Parathyroid adenoma (tissue), 2 donors: ENCODE data around the gene USHBP1.

Experiments
- H2AFZ ChIP-seq: fragments of 300-600 bp; sonication (generic); one replicate; pipeline ENCODE4 v1.7.0; 2017; ENCODE audit warnings: antibody characterized with exemption, mild to moderate bottlenecking
- H3K27ac ChIP-seq: fragments of 300-600 bp; sonication (generic); one replicate; pipeline ENCODE4 v1.7.0; 2017
- H3K27me3 ChIP-seq: fragments of 300-600 bp; sonication (generic); one replicate; pipeline ENCODE4 v1.7.0; 2017; ENCODE audit warnings: low read length; ENCODE audit not compliant: control insufficient read depth, insufficient read depth
- H3K36me3 ChIP-seq: fragments of 300-600 bp; sonication (generic); one replicate; pipeline ENCODE4 v1.7.0; 2017; ENCODE audit warnings: low read length; ENCODE audit not compliant: control insufficient read depth, insufficient read depth
- H3K4me1 ChIP-seq: fragments of 300-600 bp; sonication (generic); one replicate; pipeline ENCODE4 v1.7.0; 2017; ENCODE audit warnings: control low read depth
- H3K4me2 ChIP-seq: fragments of 300-600 bp; sonication (generic); one replicate; pipeline ENCODE4 v1.7.0; 2017; ENCODE audit warnings: low read length
- H3K4me3 ChIP-seq: fragments of 300-600 bp; sonication (generic); one replicate; pipeline ENCODE4 v1.7.0; 2017; ENCODE audit warnings: low read depth, low read length
- H3K79me2 ChIP-seq: fragments of 300-600 bp; sonication (generic); one replicate; pipeline ENCODE4 v1.7.0; 2017; ENCODE audit warnings: control low read depth
- H3K9ac ChIP-seq: fragments of 300-600 bp; sonication (generic); one replicate; pipeline ENCODE4 v1.7.0; 2017; ENCODE audit warnings: mild to moderate bottlenecking
- H3K9me3 ChIP-seq: fragments of 300-600 bp; sonication (generic); one replicate; pipeline ENCODE4 v1.7.0; 2017; ENCODE audit warnings: low read length; ENCODE audit not compliant: control insufficient read depth
- TF ChIP-seq, protein P1 (sequence below): fragments of 300-600 bp; sonication (generic); IDR thresholded peaks from one replicate; pipeline ENCODE4 v1.7.0; 2017; ENCODE audit warnings: antibody characterized with exemption, mild to moderate bottlenecking
- donor health status: primary hyperparathyroidism.

Gene USHBP1

DNA sequence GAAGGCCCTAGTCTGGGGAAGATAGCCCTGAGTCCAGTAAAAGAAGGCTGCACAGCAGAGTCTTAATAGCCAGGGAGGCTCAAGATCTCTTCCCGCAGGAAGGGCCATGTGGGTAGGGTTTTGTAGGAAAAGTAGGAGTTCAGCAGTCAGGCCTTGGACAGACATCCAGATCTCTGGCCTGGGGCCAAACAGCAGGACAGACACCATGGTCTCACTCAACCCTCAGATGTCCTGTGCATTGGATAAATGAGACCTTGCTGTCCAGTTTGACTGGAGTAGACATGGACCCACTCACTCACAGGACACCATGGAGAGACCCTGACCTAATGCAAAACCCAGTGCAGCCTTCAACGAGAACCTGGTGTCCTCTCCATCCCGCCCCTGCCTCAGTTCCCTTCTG is 34.7 kb downstream of the USHBP1 start:
- no peak overlapping the region for H3K4me3 ChIP-seq
- H3K4me1 ChIP-seq = peaks cover 12% of the 10 kb centered on the region
- H3K27me3 ChIP-seq = no peaks in the 10 kb centered on the region
- H3K27ac ChIP-seq = no peak overlapping the region
- no peaks in the 10 kb centered on the region for H3K9me3 ChIP-seq
- H3K79me2 ChIP-seq = peaks cover 8% of the 10 kb centered on the region
- H3K36me3 ChIP-seq = no peaks in the 10 kb centered on the region
- TF ChIP-seq, protein P1, sequence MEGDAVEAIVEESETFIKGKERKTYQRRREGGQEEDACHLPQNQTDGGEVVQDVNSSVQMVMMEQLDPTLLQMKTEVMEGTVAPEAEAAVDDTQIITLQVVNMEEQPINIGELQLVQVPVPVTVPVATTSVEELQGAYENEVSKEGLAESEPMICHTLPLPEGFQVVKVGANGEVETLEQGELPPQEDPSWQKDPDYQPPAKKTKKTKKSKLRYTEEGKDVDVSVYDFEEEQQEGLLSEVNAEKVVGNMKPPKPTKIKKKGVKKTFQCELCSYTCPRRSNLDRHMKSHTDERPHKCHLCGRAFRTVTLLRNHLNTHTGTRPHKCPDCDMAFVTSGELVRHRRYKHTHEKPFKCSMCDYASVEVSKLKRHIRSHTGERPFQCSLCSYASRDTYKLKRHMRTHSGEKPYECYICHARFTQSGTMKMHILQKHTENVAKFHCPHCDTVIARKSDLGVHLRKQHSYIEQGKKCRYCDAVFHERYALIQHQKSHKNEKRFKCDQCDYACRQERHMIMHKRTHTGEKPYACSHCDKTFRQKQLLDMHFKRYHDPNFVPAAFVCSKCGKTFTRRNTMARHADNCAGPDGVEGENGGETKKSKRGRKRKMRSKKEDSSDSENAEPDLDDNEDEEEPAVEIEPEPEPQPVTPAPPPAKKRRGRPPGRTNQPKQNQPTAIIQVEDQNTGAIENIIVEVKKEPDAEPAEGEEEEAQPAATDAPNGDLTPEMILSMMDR = no peak
- H3K4me2 ChIP-seq = no peak overlapping the region
- H2AFZ ChIP-seq = no peak overlapping the region
- no peak overlapping the region for H3K9ac ChIP-seq

DNA sequence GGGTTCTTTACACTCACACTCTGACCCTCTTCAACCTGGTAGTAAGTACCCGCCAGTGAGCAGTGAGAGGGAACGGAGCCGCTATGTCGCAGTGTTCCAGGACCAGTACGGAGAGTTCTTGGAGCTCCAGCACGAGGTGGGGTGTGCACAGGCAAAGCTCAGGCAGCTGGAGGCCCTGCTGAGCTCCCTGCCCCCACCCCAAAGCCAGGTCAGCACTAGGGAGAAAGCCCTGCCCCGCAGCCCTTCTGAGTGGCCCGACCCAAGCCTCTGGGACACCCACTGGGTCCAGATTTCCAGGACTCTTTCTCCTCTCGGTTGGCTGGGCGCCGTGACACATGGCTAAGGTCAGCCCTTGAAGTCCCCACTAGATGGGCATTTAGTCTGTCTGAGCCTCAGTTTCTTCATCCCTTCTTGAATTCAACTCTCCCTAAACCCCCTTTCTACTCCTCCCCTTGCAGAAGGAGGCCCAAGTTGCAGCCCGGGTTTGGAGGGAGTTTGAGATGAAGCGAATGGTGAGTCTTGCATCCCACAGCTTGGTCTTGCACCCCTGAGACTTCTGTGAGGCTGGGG is 36.7 kb downstream of the USHBP1 start:
- Histone ChIP-seq H3K4me2 (no peak overlapping the region), H3K27ac (no peak overlapping the region), H3K9ac (no peak overlapping the region), H3K4me3 (no peak overlapping the region), H3K36me3 (no peaks in the 10 kb centered on the region), H3K27me3 (no peaks in the 10 kb centered on the region), H3K9me3 (no peaks in the 10 kb centered on the region), H3K4me1 (peaks cover 8% of the 10 kb centered on the region), H2AFZ (no peak overlapping the region), H3K79me2 (no peaks in the 10 kb centered on the region)
- TF ChIP-seq, protein P1 = no peak

DNA sequence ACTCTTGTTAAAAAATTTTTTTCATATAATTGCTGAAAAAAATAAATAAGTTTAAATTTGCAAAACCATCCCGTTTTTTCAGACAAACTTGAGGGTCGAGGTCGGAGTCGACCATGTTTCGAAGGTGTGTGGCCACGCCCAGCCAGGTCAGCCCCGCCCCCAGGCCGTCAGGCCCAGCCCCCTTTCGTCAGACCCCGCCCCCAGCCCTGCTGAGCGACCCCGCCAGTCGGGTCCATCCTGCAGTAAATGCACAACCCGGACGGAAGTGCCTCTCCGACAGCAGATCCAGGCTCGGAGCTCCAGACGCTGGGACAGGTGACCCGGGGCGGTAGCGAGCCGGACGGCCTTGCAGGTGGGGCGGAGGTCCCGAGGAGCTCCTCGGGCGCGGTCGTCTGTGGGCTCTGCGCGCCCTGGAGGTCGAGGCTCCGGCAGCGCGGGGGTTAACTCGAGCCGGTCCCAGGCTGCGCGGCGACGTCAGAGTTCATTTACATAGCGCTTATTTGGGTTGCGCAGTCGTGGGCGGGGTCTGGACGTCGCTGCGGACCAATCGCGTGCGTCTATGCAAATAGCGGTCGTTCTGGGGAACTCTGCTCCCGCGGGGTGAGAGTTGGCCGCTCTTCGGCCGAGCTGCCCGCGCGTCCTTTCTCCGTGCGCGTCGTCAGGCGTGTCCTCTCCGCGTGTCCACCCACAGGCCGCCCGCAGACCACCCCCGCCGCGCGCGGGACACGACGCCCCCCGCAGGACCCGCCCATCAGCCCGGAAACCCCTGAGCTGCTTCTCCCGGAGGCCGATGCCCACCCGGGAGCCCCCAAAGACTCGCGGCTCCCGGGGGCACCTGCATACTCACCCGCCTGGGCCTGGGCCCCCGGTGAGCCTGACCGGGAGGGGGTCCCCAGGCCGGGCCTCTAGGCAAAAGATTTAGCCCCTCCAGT is 38.3 kb downstream of the USHBP1 start, which contains the start of gene OCEL1:
OCEL1 (plus strand) TSS at position 225 of the 932 bp plus-strand sequence; CDS start at position 247, 22 bp downstream.
- Histone ChIP-seq H3K4me3 (peak within 1 kb of the TSS; percentile 86), H3K4me1 (peaks cover 8% of the 10 kb centered on the region), H3K36me3 (no peaks in the 10 kb centered on the region), H3K79me2 (no peaks in the 10 kb centered on the region), H3K4me2 (peak within 1 kb of the TSS; percentile 97), H3K9me3 (no peaks in the 10 kb centered on the region), H3K27ac (peak within 1 kb of the TSS; percentile 87), H2AFZ (peak within 1 kb of the TSS; percentile 100), H3K9ac (peak within 1 kb of the TSS; percentile 19), H3K27me3 (no peaks in the 10 kb centered on the region)
- TF ChIP-seq, protein P1 = no peak

DNA sequence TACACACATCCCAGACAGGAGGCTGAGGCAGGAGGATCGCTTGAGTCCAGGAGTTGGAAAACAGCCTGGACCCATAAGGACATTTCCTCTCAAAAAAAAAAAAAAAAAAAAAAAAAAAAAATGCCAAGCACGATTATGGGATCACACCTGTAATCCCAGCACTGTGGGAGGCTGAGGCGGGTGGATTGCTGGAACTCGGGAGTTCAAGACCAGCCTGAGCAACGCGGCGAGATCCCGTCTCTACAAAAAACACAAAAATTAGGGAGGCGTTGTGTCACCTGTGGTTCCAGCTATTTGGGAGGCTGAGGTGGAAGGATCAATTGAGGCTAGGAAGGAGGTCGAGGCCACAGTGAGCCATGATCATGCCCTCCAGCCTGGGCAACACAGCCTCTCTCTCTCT is 39.5 kb downstream of the USHBP1 start:
- Histone ChIP-seq H3K4me3 (no peak overlapping the region), H3K4me1 (peaks cover 8% of the 10 kb centered on the region)
- TF ChIP-seq, protein P1 = no peak

More for the DNA sequence above, 39.5 kb downstream of the USHBP1 start:
- no peak overlapping the region for H3K4me2 ChIP-seq
- no peaks in the 10 kb centered on the region for H3K9me3 ChIP-seq
- no peak overlapping the region for H3K27ac ChIP-seq
- no peaks in the 10 kb centered on the region for H3K79me2 ChIP-seq
- H3K36me3 ChIP-seq = no peaks in the 10 kb centered on the region
- no peaks in the 10 kb centered on the region for H3K27me3 ChIP-seq
- no peak overlapping the region for H3K9ac ChIP-seq
- no peak overlapping the region for H2AFZ ChIP-seq
